ENCODE results near the gene ASB11. TPM values are rescaled to one million over a fixed set of nuclear protein-coding genes. Genes with fewer than 3 reads are reported as not detected.

Gene ASB11
- total RNA-seq, 1 donor from 2014 or later = not detected

GRCh38 chrX:15334561-15334960 is 19.1 kb upstream of the ASB11 start:
- no peak for DNase-seq (ENCODE audit: low read depth)
- H3K4me3 ChIP-seq (ENCODE audit: low read depth, low read length) = peak overlapping the region; percentile 83
- no peak for TF ChIP-seq CTCF (conservative IDR thresholded peaks at IDR 0.05; ENCODE audit: low read depth, low read length)

GRCh38 chrX:15328821-15329220 is 13.4 kb upstream of the ASB11 start:
- H3K4me3 ChIP-seq (ENCODE audit: low read depth, low read length) = no peak overlapping the region
- TF ChIP-seq CTCF (conservative IDR thresholded peaks at IDR 0.05; ENCODE audit: low read depth, low read length) = no peak
- no peak for DNase-seq (ENCODE audit: low read depth)

- no peak for TF ChIP-seq CTCF (conservative IDR thresholded peaks at IDR 0.05; ENCODE audit: low read depth, low read length)
- no peak overlapping the region for H3K4me3 ChIP-seq (ENCODE audit: low read depth, low read length)
- DNase-seq (ENCODE audit: low read depth) = no peak
These were observed 12.7 kb upstream of the ASB11 start for GRCh38 chrX:15328131-15328530.

- no peak overlapping the region for H3K4me3 ChIP-seq (ENCODE audit: low read depth, low read length)
- DNase-seq (ENCODE audit: low read depth) = no peak
- TF ChIP-seq CTCF (conservative IDR thresholded peaks at IDR 0.05; ENCODE audit: low read depth, low read length) = no peak
These were observed 7.0 kb upstream of the ASB11 start for GRCh38 chrX:15322472-15322871.

GRCh38 chrX:15322072-15322471 is 6.6 kb upstream of the ASB11 start:
- DNase-seq (ENCODE audit: low read depth) = no peak
- no peak overlapping the region for H3K4me3 ChIP-seq (ENCODE audit: low read depth, low read length)
- TF ChIP-seq CTCF (conservative IDR thresholded peaks at IDR 0.05; ENCODE audit: low read depth, low read length) = no peak

GRCh38 chrX:15321447-15321846 is 6.0 kb upstream of the ASB11 start:
- no peak overlapping the region for H3K4me3 ChIP-seq (ENCODE audit: low read depth, low read length)

More at GRCh38 chrX:15321447-15321846, 6.0 kb upstream of the ASB11 start:
- DNase-seq (ENCODE audit: low read depth) = no peak
- TF ChIP-seq CTCF (conservative IDR thresholded peaks at IDR 0.05; ENCODE audit: low read depth, low read length) = no peak

Data from epithelial cell of proximal tubule (primary cell).